ENCODE measurements around the gene ZC3H11A. TPM values are rescaled to one million over a fixed set of nuclear protein-coding genes. Genes with fewer than 3 reads are reported as not detected.

ZC3H11A gene
- total and polyA plus RNA-seq, 11 donors = 25.6 to 54.2 (median 42.2) TPM

- ATAC-seq (no peak), DNase-seq (peak in 2 of 5 donors; percentile 12 to 34)
- Histone ChIP-seq H3K27ac (no peak overlapping the region), H3K36me3 (peaks cover 0 to 42% (median 10%) of the 10 kb centered on the region in 9 donors), H3K27me3 (no peaks in the 10 kb centered on the region), H3K9me3 (no peaks in the 10 kb centered on the region), H3K4me1 (peaks cover 8 to 70% (median 55%) of the 10 kb centered on the region in 12 donors), H3K4me3 (peak overlapping the region in 3 of 12 donors; percentile 1 to 92 (median 83))
- intact Hi-C loops (cut with DNase I) = loop anchor here in 2 of 10 donors (5.0 to 10.0 kb wide), 2 partner anchors 171 to 293 kb away; partner anchors contain the start of gene ATP2B4 (in 1 of the 2)
- TF ChIP-seq, protein P1, sequence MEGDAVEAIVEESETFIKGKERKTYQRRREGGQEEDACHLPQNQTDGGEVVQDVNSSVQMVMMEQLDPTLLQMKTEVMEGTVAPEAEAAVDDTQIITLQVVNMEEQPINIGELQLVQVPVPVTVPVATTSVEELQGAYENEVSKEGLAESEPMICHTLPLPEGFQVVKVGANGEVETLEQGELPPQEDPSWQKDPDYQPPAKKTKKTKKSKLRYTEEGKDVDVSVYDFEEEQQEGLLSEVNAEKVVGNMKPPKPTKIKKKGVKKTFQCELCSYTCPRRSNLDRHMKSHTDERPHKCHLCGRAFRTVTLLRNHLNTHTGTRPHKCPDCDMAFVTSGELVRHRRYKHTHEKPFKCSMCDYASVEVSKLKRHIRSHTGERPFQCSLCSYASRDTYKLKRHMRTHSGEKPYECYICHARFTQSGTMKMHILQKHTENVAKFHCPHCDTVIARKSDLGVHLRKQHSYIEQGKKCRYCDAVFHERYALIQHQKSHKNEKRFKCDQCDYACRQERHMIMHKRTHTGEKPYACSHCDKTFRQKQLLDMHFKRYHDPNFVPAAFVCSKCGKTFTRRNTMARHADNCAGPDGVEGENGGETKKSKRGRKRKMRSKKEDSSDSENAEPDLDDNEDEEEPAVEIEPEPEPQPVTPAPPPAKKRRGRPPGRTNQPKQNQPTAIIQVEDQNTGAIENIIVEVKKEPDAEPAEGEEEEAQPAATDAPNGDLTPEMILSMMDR (IDR thresholded peaks at IDR 0.05) = no peak
- TF ChIP-seq POLR2A (IDR thresholded peaks at IDR 0.05) = no peak
- 50 to 56% (median 55%) methylated on average over 6 of the region's 6 CpGs for whole genome bisulfite sequencing, 4 donors
Measured at GRCh38 chr1:203797948-203798655, 2.7 kb downstream of the ZC3H11A start.

DNA sequence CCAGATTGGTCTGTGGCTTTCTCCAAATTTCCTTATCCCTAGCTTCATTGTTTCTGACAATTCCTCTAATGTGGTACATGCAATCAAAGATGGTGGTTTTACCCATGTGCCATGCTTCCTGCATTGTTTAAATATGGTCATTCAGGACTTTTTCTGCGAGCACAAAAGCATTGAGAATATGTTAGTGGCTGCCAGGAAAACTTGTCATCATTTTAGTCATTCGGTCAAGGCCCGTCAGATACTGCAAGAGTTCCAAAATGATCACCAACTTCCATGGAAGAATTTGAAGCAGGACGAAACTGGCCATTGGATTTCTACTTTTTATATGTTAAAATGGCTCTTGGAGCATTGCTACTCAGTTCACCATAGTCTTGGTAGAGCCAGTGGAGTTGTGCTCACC, 3.7 kb downstream of the ZC3H11A start:
- H3K27me3 ChIP-seq = no peaks in the 10 kb centered on the region
- DNase-seq (no peak), ATAC-seq (no peak)
- WGBS, 4 donors = 64 to 78% (median 68%) methylated on average over 4 of the region's 4 CpGs
- TF ChIP-seq, protein P1 (IDR thresholded peaks at IDR 0.05) = no peak
- TF ChIP-seq POLR2A (IDR thresholded peaks at IDR 0.05) = no peak
- intact Hi-C loops (cut with DNase I) = loop anchor here in 2 of 10 donors (5.0 to 10.0 kb wide), 2 partner anchors 172 to 294 kb away; partner anchors contain the start of gene ATP2B4 (in 1 of the 2)
- H3K27ac ChIP-seq = no peak overlapping the region
- H3K4me3 ChIP-seq = no peak overlapping the region
- peaks cover 0 to 53% (median 21%) of the 10 kb centered on the region in 9 donors for H3K36me3 ChIP-seq
- H3K4me1 ChIP-seq = peaks cover 8 to 79% (median 56%) of the 10 kb centered on the region in 12 donors
- H3K9me3 ChIP-seq = no peaks in the 10 kb centered on the region

- intact Hi-C loops (cut with DNase I) = loop anchor here in 2 of 10 donors (5.0 to 10.0 kb wide), 2 partner anchors 173 to 295 kb away; partner anchors contain the start of gene ATP2B4 (in 1 of the 2)
- TF ChIP-seq, protein P1 (IDR thresholded peaks at IDR 0.05) = no peak
- no peak for TF ChIP-seq POLR2A (IDR thresholded peaks at IDR 0.05)
- DNase-seq (no peak), ATAC-seq (no peak)
- H3K4me3 ChIP-seq = no peak overlapping the region
- H3K27ac ChIP-seq = peak overlapping the region in 4 of 12 donors; percentile 15 to 34 (median 16)
- H3K27me3 ChIP-seq = no peaks in the 10 kb centered on the region
- H3K4me1 ChIP-seq = peaks cover 8 to 76% (median 53%) of the 10 kb centered on the region in 12 donors
- peaks cover 0 to 61% (median 29%) of the 10 kb centered on the region in 9 donors for H3K36me3 ChIP-seq
- 26 to 47% (median 33%) methylated on average over 1 of the region's 1 CpG for WGBS, 4 donors
- no peaks in the 10 kb centered on the region for H3K9me3 ChIP-seq
Measured at GRCh38 chr1:203799971-203800370, 4.5 kb downstream of the ZC3H11A start.

- no peaks in the 10 kb centered on the region for H3K9me3 ChIP-seq
- ATAC-seq = no peak
- TF ChIP-seq POLR2A (IDR thresholded peaks at IDR 0.05) = no peak
- TF ChIP-seq, protein P1 (IDR thresholded peaks at IDR 0.05) = no peak
- 97 to 98% (median 97%) methylated on average over 7 of the region's 7 CpGs for WGBS, 4 donors
- peaks cover 0 to 83% (median 58%) of the 10 kb centered on the region in 9 donors for H3K36me3 ChIP-seq
- no peak overlapping the region for H3K27ac ChIP-seq
- H3K27me3 ChIP-seq = no peaks in the 10 kb centered on the region
- peaks cover 0 to 43% (median 19%) of the 10 kb centered on the region in 12 donors for H3K4me1 ChIP-seq
- DNase-seq = no peak
- intact Hi-C loops (cut with DNase I) = no loop called here
- H3K4me3 ChIP-seq = no peak overlapping the region
Measured at GRCh38 chr1:203805689-203806088, 10.3 kb downstream of the ZC3H11A start.
